Measurements from ENCODE around the gene TSPYL1.

GRCh38 chr6:116278854-116279231, 887 bp downstream of the TSPYL1 start:
- TF ChIP-seq CTCF (conservative IDR thresholded peaks at IDR 0.05; ENCODE audit: low read depth, low read length) = no peak
- no peak for TF ChIP-seq EZH2 (IDR thresholded peaks at IDR 0.05; ENCODE audit: low read length, unreplicated experiment)
- TF ChIP-seq EZH2phosphoT487 (IDR thresholded peaks at IDR 0.05; ENCODE audit: borderline replicate concordance, low read length) = no peak

Measured in PC-3 (cell line).